PC-9 (cell line): ENCODE results near the gene BRINP3. TPM values are rescaled to one million over a fixed set of nuclear protein-coding genes. Genes with fewer than 3 reads are reported as not detected.

Source experiments
- BruUV-seq: library from RNA; stranded (reverse); fragments of 400-500 nt; replicated peaks from 2 replicates; lab custom pipeline; 2021; lab: Mats Ljungman, UMichigan
- CTCF ChIA-PET: fragments of 300-600 bp; sonication (Branson Sonifier 250); formaldehyde crosslinking; loops from one replicate; lab custom pipeline; 2022; ENCODE audit warnings: antibody characterized with exemption; lab: Charles Lee
- POLR2A ChIA-PET: fragments of 300-600 bp; sonication (Branson Sonifier 250); formaldehyde crosslinking; loops from one replicate; lab custom pipeline; 2022; ENCODE audit warnings: antibody characterized with exemption; ENCODE audit not compliant: unreplicated experiment; lab: Charles Lee
- DNase-seq, 2 experiments: peaks; one replicate each; pipeline versions ENCODE4 v3.0.0 to v3.0.0-alpha.2; 2015 to 2022; ENCODE audit warnings: mixed read lengths in 1 of 2
- H2AFZ ChIP-seq: fragments of 200-600 bp; sonication (generic); 2 replicates; pipeline ENCODE4 v1.8.1; 2017; ENCODE audit warnings: antibody characterized with exemption
- H3F3A ChIP-seq: fragments of 200-600 bp; sonication (generic); 2 replicates; pipeline ENCODE4 v1.8.1; 2017; ENCODE audit warnings: antibody characterized with exemption, mild to moderate bottlenecking, low read depth; ENCODE audit not compliant: insufficient read depth
- H3K27ac ChIP-seq: fragments of 200-600 bp; sonication (generic); 2 replicates; pipeline ENCODE4 v1.6.1; 2016; ENCODE audit warnings: mixed run types
- H3K27me3 ChIP-seq: fragments of 200-600 bp; sonication (generic); 2 replicates; pipeline ENCODE4 v1.6.1; 2016; ENCODE audit warnings: low read depth, mixed run types; ENCODE audit not compliant: insufficient read depth
- H3K36me3 ChIP-seq: fragments of 200-600 bp; sonication (generic); 2 replicates; pipeline ENCODE4 v1.6.1; 2016; ENCODE audit warnings: low read depth, mixed run types
- H3K4me1 ChIP-seq: fragments of 200-600 bp; sonication (generic); replicated peaks from 2 replicates; pipeline ENCODE4 v1.6.1; 2016; ENCODE audit warnings: mixed run types; ENCODE audit not compliant: insufficient read depth
- H3K4me2 ChIP-seq: fragments of 200-600 bp; sonication (generic); 2 replicates; pipeline ENCODE4 v1.6.1; 2017; ENCODE audit warnings: mixed run types
- H3K4me3 ChIP-seq: fragments of 200-600 bp; sonication (generic); 2 replicates; pipeline ENCODE4 v1.6.1; 2016; ENCODE audit warnings: mixed run types
- H3K79me2 ChIP-seq: fragments of 200-600 bp; sonication (generic); 2 replicates; pipeline ENCODE4 v1.6.1; 2017; ENCODE audit warnings: low read depth, mixed run types
- H3K9me2 ChIP-seq: fragments of 200-600 bp; sonication (generic); 2 replicates; pipeline ENCODE4 v1.8.1; 2017; ENCODE audit warnings: mild to moderate bottlenecking; ENCODE audit not compliant: insufficient read depth
- H3K9me3 ChIP-seq: fragments of 200-600 bp; sonication (generic); 2 replicates; pipeline ENCODE4 v1.8.1; 2016; ENCODE audit warnings: low read depth; ENCODE audit not compliant: insufficient read depth
- H4K20me1 ChIP-seq: fragments of 200-600 bp; sonication (generic); 2 replicates; pipeline ENCODE4 v1.8.1; 2017; ENCODE audit not compliant: insufficient read depth
- CTCF ChIP-seq: fragments of 200-600 bp; sonication (generic); conservative IDR thresholded peaks from 2 replicates; pipeline ENCODE4 v1.6.1; 2017; ENCODE audit warnings: mixed run types, antibody characterized with exemption, mild to moderate bottlenecking, moderate library complexity
- EZH2 ChIP-seq: fragments of 200-600 bp; sonication (generic); IDR thresholded peaks from 2 replicates; pipeline ENCODE4 v1.8.0; 2017; ENCODE audit warnings: antibody characterized with exemption, low read depth
- intact Hi-C: fragments of 100-400 bp; cut with micrococcal nuclease; formaldehyde crosslinking; loops from one replicate; pipeline ENCODE4 v1.10.0; 2022; ENCODE audit not compliant: unreplicated experiment
- total RNA-seq: library from RNA; stranded (reverse); gene quantifications from 2 replicates; pipeline ENCODE4 v1.2.3, GENCODE V29; 2021

BRINP3 gene
- total RNA-seq, 1 experiment from 2014 or later: not detected

GRCh38 chr1:190258003-190258402 is 219.7 kb downstream of the BRINP3 start:
- H3K27ac ChIP-seq: no peak overlapping the region
- CTCF ChIA-PET: no interaction called here
- no peak for DNase-seq
- no peaks in the 10 kb centered on the region for H3F3A ChIP-seq
- H4K20me1 ChIP-seq: no peaks in the 10 kb centered on the region
- no peak overlapping the region for H3K4me3 ChIP-seq
- BruUV-seq: no TSS peak
- no peaks in the 10 kb centered on the region for H3K27me3 ChIP-seq
- H3K36me3 ChIP-seq: no peaks in the 10 kb centered on the region
- H3K4me2 ChIP-seq: no peak overlapping the region
- H3K79me2 ChIP-seq: no peaks in the 10 kb centered on the region
- H3K9me2 ChIP-seq: peaks cover 5% of the 10 kb centered on the region; the same call in 1 of the 2 replicates
- no peaks in the 10 kb centered on the region for H3K9me3 ChIP-seq
- no peak overlapping the region for H2AFZ ChIP-seq
- no peaks in the 10 kb centered on the region for H3K4me1 ChIP-seq
- POLR2A ChIA-PET: no interaction called here
- TF ChIP-seq CTCF: no peak
- no peak for TF ChIP-seq EZH2
- intact Hi-C loops: no loop called here

- DNase-seq: no peak
- no peaks in the 10 kb centered on the region for H3K27me3 ChIP-seq
Measured at GRCh38 chr1:190252046-190252445, 225.6 kb downstream of the BRINP3 start.

GRCh38 chr1:190250368-190250767 is 227.3 kb downstream of the BRINP3 start:
- CTCF ChIA-PET: no interaction called here
- H3K27ac ChIP-seq: no peak overlapping the region
- no peaks in the 10 kb centered on the region for H3K79me2 ChIP-seq
- H3K36me3 ChIP-seq: no peaks in the 10 kb centered on the region
- H3K27me3 ChIP-seq: no peaks in the 10 kb centered on the region
- no peak for DNase-seq
- no peak overlapping the region for H3K4me2 ChIP-seq
- intact Hi-C loops: no loop called here
- H3K9me3 ChIP-seq: no peaks in the 10 kb centered on the region
- H3K9me2 ChIP-seq: no peaks in the 10 kb centered on the region
- no peak for TF ChIP-seq CTCF
- TF ChIP-seq EZH2: no peak
- no peaks in the 10 kb centered on the region for H3F3A ChIP-seq
- POLR2A ChIA-PET: no interaction called here
- H3K4me3 ChIP-seq: no peak overlapping the region
- no peaks in the 10 kb centered on the region for H3K4me1 ChIP-seq
- H4K20me1 ChIP-seq: no peaks in the 10 kb centered on the region
- H2AFZ ChIP-seq: no peak overlapping the region
- BruUV-seq: no TSS peak

More at GRCh38 chr1:190252046-190252445, 225.6 kb downstream of the BRINP3 start:
- H3K4me3 ChIP-seq: no peak overlapping the region
- ChIA-PET POLR2A (no interaction called here), CTCF (no interaction called here)
- H3K4me2 ChIP-seq: no peak overlapping the region
- no peaks in the 10 kb centered on the region for H3K36me3 ChIP-seq
- intact Hi-C loops: no loop called here
- H2AFZ ChIP-seq: no peak overlapping the region
- BruUV-seq: no TSS peak
- TF ChIP-seq EZH2 (no peak), CTCF (no peak)
- H3K27ac ChIP-seq: no peak overlapping the region
- H3K4me1 ChIP-seq: no peaks in the 10 kb centered on the region
- no peaks in the 10 kb centered on the region for H4K20me1 ChIP-seq
- H3K9me3 ChIP-seq: no peaks in the 10 kb centered on the region
- no peaks in the 10 kb centered on the region for H3K79me2 ChIP-seq
- H3K9me2 ChIP-seq: no peaks in the 10 kb centered on the region
- H3F3A ChIP-seq: no peaks in the 10 kb centered on the region
